ENCODE data around the gene HK1. TPM values are rescaled to one million over a fixed set of nuclear protein-coding genes. Genes with fewer than 3 reads are reported as not detected.

Gene HK1
- total RNA-seq, 1 experiment from 2014 or later, result 219 TPM

GRCh38 chr10:69416695-69417094 lies 138.4 kb downstream of the HK1 start, which contains the start of gene TACR2:
Gene TACR2 (minus strand): TSS chr10:69416918. CDS start chr10:69416323, 595 bp downstream.
- TF ChIP-seq, protein P1, sequence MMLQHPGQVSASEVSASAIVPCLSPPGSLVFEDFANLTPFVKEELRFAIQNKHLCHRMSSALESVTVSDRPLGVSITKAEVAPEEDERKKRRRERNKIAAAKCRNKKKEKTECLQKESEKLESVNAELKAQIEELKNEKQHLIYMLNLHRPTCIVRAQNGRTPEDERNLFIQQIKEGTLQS (CRISPR knock-in tag; conservative IDR thresholded peaks at IDR 0.05), result no peak
- TF ChIP-seq ETV6 (CRISPR knock-in tag; IDR thresholded peaks at IDR 0.05) (no peak), TEAD4 (CRISPR knock-in tag; IDR thresholded peaks at IDR 0.05) (no peak), ERG (CRISPR knock-in tag; IDR thresholded peaks at IDR 0.05) (no peak), ZNF121 (CRISPR knock-in tag; IDR thresholded peaks at IDR 0.05) (no peak), KAT7 (CRISPR knock-in tag; IDR thresholded peaks at IDR 0.05; ENCODE audit: borderline replicate concordance) (no peak), NFE2L1 (CRISPR knock-in tag; IDR thresholded peaks at IDR 0.05) (no peak), ZNF423 (CRISPR knock-in tag; IDR thresholded peaks at IDR 0.05) (no peak), ZNF425 (CRISPR knock-in tag; conservative IDR thresholded peaks at IDR 0.05) (no peak), TP53 (CRISPR knock-in tag; IDR thresholded peaks at IDR 0.05) (no peak), SP1 (CRISPR knock-in tag; conservative IDR thresholded peaks at IDR 0.05) (no peak), HMGA2 (CRISPR knock-in tag; IDR thresholded peaks at IDR 0.05) (no peak), ZNF263 (CRISPR knock-in tag; IDR thresholded peaks at IDR 0.05; ENCODE audit: low read depth) (no peak), MYBL2 (CRISPR knock-in tag; IDR thresholded peaks at IDR 0.05) (no peak), IRF2 (CRISPR knock-in tag; IDR thresholded peaks at IDR 0.05; ENCODE audit: borderline replicate concordance, low read depth) (no peak)
- ATAC-seq (no peak), DNase-seq (ENCODE audit: low spot score) (no peak)
- ChIA-PET CTCF (interaction anchor here (0.6 to 4.8 kb wide), 8 partner anchors 8 to 222 kb away, joined by 3 to 19 read pairs (median 4); no protein-coding TSS in a partner anchor), POLR2A (no interaction called here)
- Mint-ChIP-seq H3K4me3 (no peak within 1 kb of the TSS), H3K9me3 (no peaks in the 10 kb centered on the region), H3K27ac (no peak within 1 kb of the TSS; the same call in 1 of the 2 replicates), H3K36me3 (no peaks in the 10 kb centered on the region), H3K27me3 (ENCODE audit: low read depth) (no peaks in the 10 kb centered on the region; the same call in 1 of the 2 replicates), H3K4me1 (peaks cover 3% of the 10 kb centered on the region; the same call in 1 of the 2 replicates)

GRCh38 chr10:69417542-69417941 lies 139.2 kb downstream of the HK1 start:
- Mint-ChIP-seq H3K27me3 (ENCODE audit: low read depth) (peaks cover 2% of the 10 kb centered on the region; the same call in 1 of the 2 replicates), H3K36me3 (no peaks in the 10 kb centered on the region), H3K4me1 (peaks cover 3% of the 10 kb centered on the region; the same call in 1 of the 2 replicates), H3K27ac (no peak overlapping the region), H3K9me3 (no peaks in the 10 kb centered on the region), H3K4me3 (no peak overlapping the region)
- ChIA-PET POLR2A (no interaction called here), CTCF (interaction anchor here (0.6 to 4.8 kb wide), 7 partner anchors 9 to 221 kb away, joined by 3 to 19 read pairs (median 4); no protein-coding TSS in a partner anchor)
- TF ChIP-seq E2F4 (CRISPR knock-in tag; IDR thresholded peaks at IDR 0.05; ENCODE audit: borderline replicate concordance, low read depth) (no peak), EMX1 (CRISPR knock-in tag; IDR thresholded peaks at IDR 0.05) (no peak), CREM (CRISPR knock-in tag; IDR thresholded peaks at IDR 0.05) (no peak), ZNF423 (CRISPR knock-in tag; IDR thresholded peaks at IDR 0.05) (no peak), TCF7 (CRISPR knock-in tag; IDR thresholded peaks at IDR 0.05; ENCODE audit: low read depth) (no peak), CREB1 (CRISPR knock-in tag; IDR thresholded peaks at IDR 0.05) (no peak), GRHL2 (CRISPR knock-in tag; IDR thresholded peaks at IDR 0.05; ENCODE audit: insufficient replicate concordance, severe bottlenecking) (no peak), ZNF232 (CRISPR knock-in tag; IDR thresholded peaks at IDR 0.05) (no peak), ZNF121 (CRISPR knock-in tag; IDR thresholded peaks at IDR 0.05) (no peak), KAT7 (CRISPR knock-in tag; IDR thresholded peaks at IDR 0.05; ENCODE audit: borderline replicate concordance) (no peak), ERG (CRISPR knock-in tag; IDR thresholded peaks at IDR 0.05) (no peak), SMAD3 (CRISPR knock-in tag; IDR thresholded peaks at IDR 0.05; ENCODE audit: borderline replicate concordance) (no peak), SP1 (CRISPR knock-in tag; conservative IDR thresholded peaks at IDR 0.05) (no peak), ZNF138 (CRISPR knock-in tag; conservative IDR thresholded peaks at IDR 0.05) (no peak), TEAD4 (CRISPR knock-in tag; IDR thresholded peaks at IDR 0.05) (no peak), ZBTB43 (CRISPR knock-in tag; IDR thresholded peaks at IDR 0.05) (no peak)
- TF ChIP-seq, protein P2, sequence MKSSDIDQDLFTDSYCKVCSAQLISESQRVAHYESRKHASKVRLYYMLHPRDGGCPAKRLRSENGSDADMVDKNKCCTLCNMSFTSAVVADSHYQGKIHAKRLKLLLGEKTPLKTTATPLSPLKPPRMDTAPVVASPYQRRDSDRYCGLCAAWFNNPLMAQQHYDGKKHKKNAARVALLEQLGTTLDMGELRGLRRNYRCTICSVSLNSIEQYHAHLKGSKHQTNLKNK (CRISPR knock-in tag; IDR thresholded peaks at IDR 0.05), result no peak
- ATAC-seq (no peak), DNase-seq (ENCODE audit: low spot score) (no peak)
